22Rv1 (cell line): ENCODE data around the gene BORCS8.
"Not testable (repeated sequence)": the region's sequence is repeated elsewhere in the genome, so short reads cannot be mapped to it uniquely, and the experiment has no call there.

Experiments used
- H3K27ac ChIP-seq: fragments of 450-650 bp; 2 replicates; pipeline ENCODE4 v1.5.1; 2017
- ZFX ChIP-seq: fragments of 450-650 bp; IDR thresholded peaks from 2 replicates; pipeline ENCODE4 v1.6.1; 2017; ENCODE audit warnings: antibody characterized with exemption, borderline replicate concordance
- TF ChIP-seq, protein P1 (sequence below): fragments of 450-650 bp; IDR thresholded peaks from 2 replicates; pipeline ENCODE4 v1.5.1; 2017; ENCODE audit warnings: mild to moderate bottlenecking

The BORCS8 gene

DNA sequence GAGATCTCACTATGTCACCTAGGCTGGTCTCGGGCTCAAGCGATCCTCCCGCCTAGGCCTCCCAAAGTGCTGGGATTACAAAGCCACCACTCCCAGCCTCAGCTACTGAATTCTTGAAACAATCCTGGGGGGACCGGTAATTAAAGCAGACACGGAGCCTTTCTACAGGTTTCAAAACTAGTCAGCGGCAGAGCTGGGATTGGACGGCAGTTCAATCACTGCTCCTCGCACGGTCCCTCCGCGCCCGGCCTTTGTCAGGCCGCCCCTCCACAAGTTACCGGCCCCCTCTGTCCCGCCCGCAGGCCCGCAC lies 229 bp downstream of the BORCS8 start:
- peak overlapping the region; percentile 94 for H3K27ac ChIP-seq
- no peak for TF ChIP-seq ZFX
- TF ChIP-seq, protein P1, sequence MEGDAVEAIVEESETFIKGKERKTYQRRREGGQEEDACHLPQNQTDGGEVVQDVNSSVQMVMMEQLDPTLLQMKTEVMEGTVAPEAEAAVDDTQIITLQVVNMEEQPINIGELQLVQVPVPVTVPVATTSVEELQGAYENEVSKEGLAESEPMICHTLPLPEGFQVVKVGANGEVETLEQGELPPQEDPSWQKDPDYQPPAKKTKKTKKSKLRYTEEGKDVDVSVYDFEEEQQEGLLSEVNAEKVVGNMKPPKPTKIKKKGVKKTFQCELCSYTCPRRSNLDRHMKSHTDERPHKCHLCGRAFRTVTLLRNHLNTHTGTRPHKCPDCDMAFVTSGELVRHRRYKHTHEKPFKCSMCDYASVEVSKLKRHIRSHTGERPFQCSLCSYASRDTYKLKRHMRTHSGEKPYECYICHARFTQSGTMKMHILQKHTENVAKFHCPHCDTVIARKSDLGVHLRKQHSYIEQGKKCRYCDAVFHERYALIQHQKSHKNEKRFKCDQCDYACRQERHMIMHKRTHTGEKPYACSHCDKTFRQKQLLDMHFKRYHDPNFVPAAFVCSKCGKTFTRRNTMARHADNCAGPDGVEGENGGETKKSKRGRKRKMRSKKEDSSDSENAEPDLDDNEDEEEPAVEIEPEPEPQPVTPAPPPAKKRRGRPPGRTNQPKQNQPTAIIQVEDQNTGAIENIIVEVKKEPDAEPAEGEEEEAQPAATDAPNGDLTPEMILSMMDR, result no peak

DNA sequence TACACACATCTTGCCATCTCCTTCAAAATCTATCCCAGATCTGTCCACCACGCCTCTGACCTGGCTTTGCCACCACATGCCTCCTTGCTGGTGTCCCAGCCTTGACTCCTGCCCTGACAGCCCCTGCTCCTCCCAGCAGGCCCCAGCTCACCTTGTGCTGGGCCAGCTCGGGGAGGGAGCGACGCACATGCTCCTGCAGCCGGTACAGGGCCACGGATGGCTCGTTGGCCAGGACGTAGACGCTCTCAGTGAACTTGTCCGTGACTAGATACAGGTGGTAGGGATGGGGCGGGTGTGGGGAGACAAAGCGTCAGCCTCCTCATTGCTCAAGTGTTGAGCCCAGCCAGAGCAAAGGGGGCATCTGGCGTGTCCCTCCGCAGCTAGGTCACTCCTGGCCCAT lies 5.2 kb downstream of the BORCS8 start:
- no peak overlapping the region for H3K27ac ChIP-seq
- TF ChIP-seq, protein P1, result no peak
- TF ChIP-seq ZFX, result no peak

DNA sequence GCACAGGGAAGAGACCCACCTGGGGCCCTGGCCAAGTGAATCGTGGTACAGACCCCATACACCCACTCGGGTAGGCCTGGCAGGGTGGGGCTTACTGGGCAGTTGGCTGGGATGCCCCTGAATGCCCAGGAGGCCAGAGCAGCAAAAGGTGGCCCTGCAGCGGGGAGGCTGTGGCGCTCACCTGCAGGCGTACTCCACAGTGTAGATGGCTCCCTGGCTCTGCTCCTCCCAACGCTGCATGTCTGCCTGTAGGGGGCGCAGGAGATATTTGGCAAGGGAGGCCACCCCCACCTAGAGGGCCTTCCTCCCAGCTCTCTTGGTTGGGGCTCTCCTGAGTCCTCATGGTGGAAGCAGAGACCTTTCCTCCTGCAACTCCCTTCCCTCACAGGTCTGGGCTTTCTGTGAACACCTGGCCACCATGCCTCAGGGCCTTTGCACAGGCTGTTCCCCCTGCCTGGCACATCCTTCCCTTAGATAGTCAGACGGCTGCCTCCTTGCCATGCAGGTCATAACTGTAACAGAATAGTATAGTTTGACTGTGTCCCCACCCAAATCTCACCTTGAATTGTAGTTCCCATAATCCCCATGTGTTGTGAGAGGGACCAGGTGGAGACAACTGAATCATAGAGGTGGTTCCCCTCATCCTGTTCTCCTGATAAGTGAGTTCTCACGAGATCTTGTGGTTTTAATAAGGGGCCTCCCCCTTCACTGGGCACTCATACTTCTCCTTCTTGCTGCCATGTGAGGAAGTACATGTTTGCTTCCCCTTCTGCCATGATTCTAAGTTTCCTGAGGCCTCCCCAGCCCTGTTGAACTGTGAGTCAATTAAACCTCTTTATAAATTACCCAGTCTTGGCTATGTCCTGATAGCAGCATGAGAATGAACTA lies 5.9 kb downstream of the BORCS8 start:
- no peak overlapping the region for H3K27ac ChIP-seq
- TF ChIP-seq, protein P1, result peak; percentile 89
- TF ChIP-seq ZFX, result no peak

DNA sequence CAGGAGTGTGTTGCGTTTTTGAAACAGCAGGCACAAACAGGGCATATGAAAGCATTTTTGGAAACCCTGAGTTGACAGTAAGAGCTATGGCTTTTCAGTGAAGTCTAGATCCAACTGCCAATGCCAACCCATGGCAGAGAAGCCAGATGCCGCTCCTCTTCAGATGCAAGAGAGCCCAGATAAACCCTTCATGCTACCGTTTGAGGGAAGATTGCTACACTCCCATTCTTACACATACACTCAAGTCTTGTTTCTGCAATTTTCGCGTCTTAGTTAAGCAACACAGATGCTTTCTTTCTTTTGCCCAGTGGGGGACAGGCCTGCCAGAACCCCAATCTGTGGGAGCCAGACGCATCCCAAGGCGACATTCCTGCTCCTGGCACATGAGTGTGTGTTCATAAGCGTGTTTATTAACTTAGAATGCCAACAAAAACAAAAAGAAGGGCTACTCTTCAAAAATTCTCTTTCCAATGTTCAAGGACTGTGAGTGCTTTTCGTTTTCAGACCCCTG lies 10.4 kb downstream of the BORCS8 start:
- no peak overlapping the region for H3K27ac ChIP-seq

DNA sequence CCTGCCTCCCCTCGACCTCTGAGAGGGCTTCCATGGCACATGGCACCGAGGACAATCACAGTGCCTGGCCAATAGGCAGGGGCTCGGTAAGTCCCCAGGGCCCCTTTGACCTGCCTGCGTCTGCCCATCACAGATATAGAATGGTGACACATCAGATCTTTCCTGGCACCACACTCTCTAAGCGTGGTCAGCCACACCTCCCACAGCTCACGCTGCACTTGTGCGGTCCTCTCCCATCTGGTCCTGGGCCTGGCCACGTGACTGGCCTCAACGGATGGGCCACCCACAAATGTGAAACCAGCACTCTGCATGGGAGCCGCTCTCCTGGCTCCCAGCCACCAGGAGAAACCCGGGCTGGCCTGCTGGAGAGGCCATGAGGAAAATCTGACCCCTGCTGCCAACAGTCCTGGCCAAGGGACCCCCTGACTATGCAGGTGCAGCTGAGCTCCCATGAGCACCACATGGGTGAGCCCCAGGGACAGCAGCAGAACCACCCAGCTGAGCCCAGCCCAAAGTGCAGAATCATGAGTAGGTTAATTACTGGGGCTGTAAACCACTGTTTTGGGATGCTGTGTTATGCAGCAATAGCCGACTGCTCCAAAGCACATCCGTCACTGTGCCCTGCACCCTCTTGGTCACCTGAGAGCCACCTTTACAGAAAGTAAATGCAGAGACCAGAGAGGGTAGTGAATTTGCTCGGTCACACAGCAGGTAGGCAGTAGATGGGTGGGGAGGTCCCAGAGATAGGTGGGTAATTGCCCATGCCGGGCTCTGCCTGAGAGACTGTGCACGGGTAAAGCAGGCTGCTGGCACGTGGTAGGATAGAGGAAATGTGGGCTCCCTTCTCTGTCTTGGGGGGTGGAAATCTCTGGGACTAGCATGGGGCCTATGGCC lies 12.2 kb downstream of the BORCS8 start:
- no peak for TF ChIP-seq ZFX
- TF ChIP-seq, protein P1, result no peak
- no peak overlapping the region for H3K27ac ChIP-seq

More for the DNA sequence above, 10.4 kb downstream of the BORCS8 start:
- TF ChIP-seq, protein P1, result no peak
- TF ChIP-seq ZFX, result no peak

DNA sequence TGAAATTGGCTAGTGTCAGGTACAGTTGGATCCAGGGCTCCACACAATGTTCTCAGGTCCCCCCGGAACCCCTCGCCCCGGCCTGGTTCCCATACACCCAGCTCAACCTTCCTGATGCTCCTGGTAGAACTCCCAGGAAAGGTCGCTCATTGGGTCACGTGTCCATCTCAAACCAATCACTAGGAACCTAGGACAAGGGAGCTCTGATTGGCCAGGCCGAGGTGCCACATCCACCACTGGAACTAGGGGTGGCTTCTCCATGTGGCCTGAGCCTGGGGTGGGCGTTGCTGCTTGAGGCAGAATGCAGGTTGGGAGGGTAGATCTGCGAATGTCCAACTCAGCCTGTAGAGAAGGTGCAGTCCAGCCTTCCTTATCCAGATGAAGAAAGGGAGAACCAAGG lies 15.0 kb downstream of the BORCS8 start:
- no peak for TF ChIP-seq ZFX
- TF ChIP-seq, protein P1, result no peak
- H3K27ac ChIP-seq, result no peak overlapping the region

DNA sequence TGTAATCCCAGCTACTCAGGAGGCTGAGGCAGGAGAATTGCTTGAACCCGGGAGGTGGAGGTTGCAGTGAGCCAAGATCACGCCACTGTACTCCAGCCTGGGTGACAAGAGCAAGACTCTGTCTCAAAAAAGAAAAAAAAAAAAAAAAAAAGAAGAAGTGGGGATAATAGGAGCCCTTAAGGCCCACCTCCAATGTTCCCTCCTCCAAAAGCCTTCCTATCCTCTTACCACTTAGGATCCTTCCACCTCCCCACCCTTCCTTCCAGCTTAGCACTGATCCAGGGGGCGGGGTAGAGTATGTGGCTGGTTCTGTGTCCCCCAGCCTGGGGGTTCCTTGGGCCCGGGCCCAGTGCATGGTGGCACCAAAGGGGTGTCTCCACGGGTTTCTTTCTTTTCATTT lies 18.7 kb downstream of the BORCS8 start:
- H3K27ac ChIP-seq, result not testable (repeated sequence)
